Stimulated activated naive CD8-positive, alpha-beta T cell treated with anti-CD3 and anti-CD28 coated beads, Interleukin-15, Interleukin-2, amounts not matched to agents 100 U/mL and 50 U/mL, for 24 hours (primary cell): Measurements from ENCODE around the gene PLEKHG4B.
A peak's percentile ranks its signal among the peaks of the same experiment; 100 is the strongest.
"Not testable (repeated sequence)": the region's sequence is repeated elsewhere in the genome, so short reads cannot be mapped to it uniquely, and the experiment has no call there.

ENCODE experiments used
- ATAC-seq: fragments of 150-1000 bp; cut with Tn5 transposase; one replicate; pipeline ENCODE4 v1.10.0; 2021
- DNase-seq: peaks from one replicate; pipeline ENCODE4 v3.0.0; 2021

PLEKHG4B gene

DNA sequence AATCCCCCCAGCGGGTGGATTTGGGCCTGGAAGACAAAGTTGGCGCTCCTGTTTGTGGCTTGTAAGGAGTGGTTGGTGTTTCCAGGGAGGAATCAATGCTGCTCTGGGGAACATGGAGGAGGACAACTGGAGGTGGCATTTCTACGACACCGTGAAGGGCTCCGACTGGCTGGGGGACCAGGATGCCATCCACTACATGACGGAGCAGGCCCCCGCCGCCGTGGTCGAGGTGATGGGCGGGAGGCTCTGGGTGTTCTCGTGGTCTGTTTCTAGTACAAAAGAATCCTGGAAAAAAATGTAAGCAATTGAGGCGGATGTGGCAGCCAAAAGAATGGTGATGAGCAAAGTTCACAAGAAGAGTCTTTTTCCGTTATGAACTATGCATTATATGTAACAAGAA lies 133.4 kb downstream of the PLEKHG4B start:
- ATAC-seq (no peak), DNase-seq (no peak)

DNA sequence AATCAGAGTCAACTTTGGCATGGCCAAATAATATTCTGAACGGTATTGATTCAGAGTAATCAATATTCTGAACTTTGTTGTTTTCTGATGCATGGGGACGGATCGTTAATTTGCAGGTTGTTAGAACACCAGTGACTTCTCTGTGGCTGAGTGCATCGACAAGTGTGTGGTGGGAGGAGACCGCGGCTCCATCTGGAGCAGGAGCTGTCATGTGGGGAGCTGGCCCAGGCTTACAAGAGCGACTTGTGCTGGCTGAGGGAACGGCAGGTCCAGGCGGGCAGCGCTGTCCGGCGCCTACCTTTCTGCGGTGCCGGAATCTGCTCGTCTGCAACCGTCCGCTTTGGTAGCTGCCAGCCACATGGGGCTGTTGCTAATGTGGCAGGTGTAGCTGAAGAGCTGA lies 135.4 kb downstream of the PLEKHG4B start:
- DNase-seq, ATAC-seq: not testable (repeated sequence)

DNA sequence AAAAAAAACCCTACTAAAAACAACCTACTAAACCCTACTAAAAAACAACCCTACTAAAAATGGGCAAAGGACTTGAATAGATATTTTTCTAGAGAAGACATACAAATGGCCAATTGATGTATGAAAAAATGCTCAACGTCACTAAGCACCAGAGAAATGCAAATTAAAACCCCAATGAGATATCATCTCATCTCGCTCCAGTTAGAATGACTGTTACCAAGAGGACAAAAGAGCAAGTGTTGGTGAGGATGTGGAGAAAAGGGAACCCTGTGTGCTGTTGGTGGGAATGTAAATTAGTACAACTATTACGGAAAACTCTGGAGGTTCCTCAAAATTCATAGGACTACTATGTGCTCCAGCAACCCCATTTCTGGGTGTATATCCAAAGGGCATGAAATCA lies 136.9 kb downstream of the PLEKHG4B start:
- ATAC-seq, result no peak
- DNase-seq, result no peak

DNA sequence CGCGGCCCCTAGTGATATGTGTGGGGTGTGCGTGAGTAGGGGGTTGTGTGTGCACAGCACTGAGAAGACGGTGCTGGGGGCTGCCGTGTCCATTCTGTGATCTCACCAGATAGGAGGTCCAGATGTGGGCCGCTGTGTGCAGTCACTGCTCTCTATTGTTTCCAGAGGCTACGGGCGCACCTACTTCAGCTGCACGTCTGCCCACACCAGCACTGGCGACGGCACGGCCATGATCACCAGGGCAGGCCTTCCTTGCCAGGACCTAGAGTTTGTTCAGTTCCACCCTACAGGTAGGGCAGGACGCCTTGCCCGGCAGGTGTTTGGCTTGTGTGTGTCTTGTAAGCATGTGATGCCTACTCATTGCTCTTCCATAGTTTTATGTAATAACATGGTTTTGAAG lies 138.7 kb downstream of the PLEKHG4B start:
- ATAC-seq, result peak; percentile 19
- no peak for DNase-seq

DNA sequence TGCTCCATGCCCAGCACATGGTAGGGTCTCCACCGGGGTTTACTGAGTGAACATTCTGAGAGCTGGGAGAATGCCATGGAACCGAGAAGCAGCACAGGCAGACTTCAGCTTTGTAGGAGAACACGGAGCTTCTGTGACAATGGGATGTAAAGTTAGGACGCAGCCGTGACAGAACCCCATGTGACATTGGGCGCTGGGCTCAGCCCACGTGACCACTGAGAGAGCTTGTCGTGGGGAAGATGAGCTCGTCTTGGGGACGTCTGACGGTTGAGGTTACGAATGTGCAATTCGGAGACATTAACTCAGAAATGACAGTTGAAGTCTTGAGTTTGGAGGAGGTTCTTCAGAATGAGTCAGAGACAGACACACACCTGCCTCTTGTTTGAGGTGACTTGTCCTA lies 139.7 kb downstream of the PLEKHG4B start:
- no peak for ATAC-seq
- DNase-seq, result no peak

DNA sequence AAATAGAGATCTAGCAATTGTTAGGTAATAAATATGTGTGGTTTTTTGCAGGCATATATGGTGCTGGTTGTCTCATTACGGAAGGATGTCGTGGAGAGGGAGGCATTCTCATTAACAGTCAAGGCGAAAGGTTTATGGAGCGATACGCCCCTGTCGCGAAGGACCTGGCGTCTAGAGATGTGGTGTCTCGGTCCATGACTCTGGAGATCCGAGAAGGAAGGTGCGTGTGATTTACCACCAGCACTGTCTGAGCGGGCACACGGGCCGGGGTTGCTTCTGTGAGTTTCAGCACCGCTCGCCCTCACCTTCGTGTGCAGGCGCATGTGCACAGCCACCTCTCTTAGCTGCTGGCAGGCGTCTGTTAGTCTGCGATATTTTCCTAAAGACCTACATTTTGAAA lies 141.5 kb downstream of the PLEKHG4B start:
- DNase-seq, ATAC-seq: not testable (repeated sequence)

DNA sequence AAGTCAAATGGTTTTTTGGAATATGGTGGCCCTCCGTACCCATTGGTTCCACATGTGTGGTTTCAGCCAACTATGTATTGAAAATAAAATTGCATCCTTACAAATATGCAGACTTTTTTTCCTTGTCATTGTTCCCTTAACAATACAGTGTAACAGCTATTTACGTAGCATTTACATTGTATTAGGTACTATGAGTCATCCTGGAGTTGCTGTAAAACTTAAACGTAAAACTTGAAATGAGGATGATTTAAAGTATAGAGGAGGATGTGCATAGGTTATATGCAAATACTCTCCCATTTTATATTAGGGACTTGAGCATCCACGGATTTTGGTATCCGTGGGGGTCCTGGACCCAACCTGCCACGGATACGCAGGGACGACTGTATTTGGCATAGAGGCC lies 142.5 kb downstream of the PLEKHG4B start:
- DNase-seq (no peak), ATAC-seq (no peak)

DNA sequence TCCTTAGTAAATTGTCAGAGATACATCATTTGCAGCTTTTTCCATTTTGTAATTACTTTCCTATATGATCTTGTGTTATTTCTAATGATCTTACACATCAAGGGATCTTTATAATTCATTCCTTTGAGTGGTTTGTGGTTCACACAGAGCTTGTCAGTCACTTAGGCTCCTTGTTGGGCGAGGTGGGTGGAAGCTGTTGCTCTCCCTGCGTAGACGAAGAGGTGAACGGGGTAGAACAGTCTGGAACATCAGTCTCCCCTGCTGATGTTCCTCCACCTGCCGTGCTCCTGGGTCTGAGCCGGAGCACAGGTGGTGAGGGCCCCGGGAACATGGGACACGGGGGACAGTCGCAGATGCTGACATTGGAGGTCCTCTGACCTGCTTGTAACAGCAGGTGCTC lies 143.6 kb downstream of the PLEKHG4B start:
- not testable (repeated sequence) for ATAC-seq, DNase-seq

DNA sequence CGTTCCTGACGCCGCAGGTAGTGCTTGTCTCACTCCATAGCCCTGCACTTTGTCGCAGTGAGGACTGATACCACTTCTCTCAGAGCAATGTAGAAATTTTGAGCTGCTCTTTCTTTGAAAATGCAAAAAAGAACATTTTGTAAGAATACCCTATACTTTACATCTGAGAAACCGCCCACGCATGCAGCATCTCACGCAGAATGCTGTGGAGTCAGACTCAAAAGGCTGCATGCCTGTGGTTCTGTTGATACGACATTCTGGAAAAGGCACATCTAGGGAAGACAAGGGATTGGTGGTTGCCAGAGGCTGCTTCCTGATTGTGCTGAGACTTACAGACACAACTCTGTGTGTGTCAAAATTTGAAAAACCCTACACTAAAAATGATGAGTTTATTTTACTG lies 146.0 kb downstream of the PLEKHG4B start:
- not testable (repeated sequence) for DNase-seq, ATAC-seq
